ENCODE data around the gene CETP. TPM values are rescaled to one million over a fixed set of nuclear protein-coding genes. Genes with fewer than 3 reads are reported as not detected.
"Not testable (repeated sequence)": the region's sequence is repeated elsewhere in the genome, so short reads cannot be mapped to it uniquely, and the experiment has no call there.

CETP gene
- total RNA-seq, 1 donor from 2014 or later, result 8.2 TPM

GRCh38 chr16:56989988-56990387 lies 28.2 kb downstream of the CETP start:
- intact Hi-C loops (cut with DNase I), result no loop called here
- ATAC-seq (no peak), DNase-seq (ENCODE audit: low spot score) (peak; percentile 36)

- ATAC-seq (no peak), DNase-seq (ENCODE audit: low spot score) (peak; percentile 41)
- intact Hi-C loops (cut with DNase I), result no loop called here
Observed at GRCh38 chr16:56990407-56991286, 28.9 kb downstream of the CETP start.

- ATAC-seq; DNase-seq (ENCODE audit: low spot score); intact Hi-C loops (cut with DNase I): not testable (repeated sequence)
Observed at GRCh38 chr16:56992431-56992830, 30.7 kb downstream of the CETP start.

GRCh38 chr16:56993204-56993603 lies 31.5 kb downstream of the CETP start:
- no peak for DNase-seq (ENCODE audit: low spot score)
- intact Hi-C loops (cut with DNase I), result no loop called here
- no peak for ATAC-seq

GRCh38 chr16:56994311-56994710 lies 32.6 kb downstream of the CETP start:
- intact Hi-C loops (cut with DNase I), result no loop called here
- DNase-seq (ENCODE audit: low spot score), result peak; percentile 32
- no peak for ATAC-seq

GRCh38 chr16:56995136-56995805 lies 33.5 kb downstream of the CETP start:
- no peak for DNase-seq (ENCODE audit: low spot score)
- intact Hi-C loops (cut with DNase I), result no loop called here
- ATAC-seq, result no peak

- intact Hi-C loops (cut with DNase I), result no loop called here
- ATAC-seq, result no peak
- no peak for DNase-seq (ENCODE audit: low spot score)
Observed at GRCh38 chr16:56997264-56997663, 35.5 kb downstream of the CETP start.

GRCh38 chr16:56997931-56998330 lies 36.2 kb downstream of the CETP start:
- intact Hi-C loops (cut with DNase I), result no loop called here
- no peak for DNase-seq (ENCODE audit: low spot score)
- ATAC-seq, result no peak

- DNase-seq (ENCODE audit: low spot score) (peak; percentile 13), ATAC-seq (no peak)
- intact Hi-C loops (cut with DNase I), result no loop called here
Observed at GRCh38 chr16:56998352-56998751, 36.6 kb downstream of the CETP start.

- peak; percentile 31 for DNase-seq (ENCODE audit: low spot score)
- intact Hi-C loops (cut with DNase I), result no loop called here
- no peak for ATAC-seq
Observed at GRCh38 chr16:56998861-56999260, 37.1 kb downstream of the CETP start.

GRCh38 chr16:56999409-57000270 lies 37.9 kb downstream of the CETP start:
- DNase-seq (ENCODE audit: low spot score), result peak; percentile 45
- ATAC-seq, result no peak
- intact Hi-C loops (cut with DNase I), result no loop called here

GRCh38 chr16:57000271-57001025 lies 38.7 kb downstream of the CETP start:
- DNase-seq (ENCODE audit: low spot score) (peak; percentile 60), ATAC-seq (peak; percentile 57)
- intact Hi-C loops (cut with DNase I), result no loop called here

- intact Hi-C loops (cut with DNase I), result no loop called here
- DNase-seq (ENCODE audit: low spot score) (peak; percentile 25), ATAC-seq (no peak)
Observed at GRCh38 chr16:57001026-57001679, 39.4 kb downstream of the CETP start.

- ATAC-seq (no peak), DNase-seq (ENCODE audit: low spot score) (peak; percentile 35)
- intact Hi-C loops (cut with DNase I), result no loop called here
Observed at GRCh38 chr16:57003439-57004386, 42.0 kb downstream of the CETP start.

- intact Hi-C loops (cut with DNase I), result no loop called here
- no peak for ATAC-seq
- peak; percentile 30 for DNase-seq (ENCODE audit: low spot score)
Observed at GRCh38 chr16:57004387-57005250, 42.9 kb downstream of the CETP start.

GRCh38 chr16:57005597-57005996 lies 43.8 kb downstream of the CETP start:
- DNase-seq (ENCODE audit: low spot score), result peak; percentile 12
- ATAC-seq; intact Hi-C loops (cut with DNase I): not testable (repeated sequence)
